ENCODE results near the gene CNNM1. TPM values are rescaled to one million over a fixed set of nuclear protein-coding genes. Genes with fewer than 3 reads are reported as not detected.

CNNM1 gene
- total RNA-seq, 1 donor from 2014 or later, result 2.5 TPM

DNA sequence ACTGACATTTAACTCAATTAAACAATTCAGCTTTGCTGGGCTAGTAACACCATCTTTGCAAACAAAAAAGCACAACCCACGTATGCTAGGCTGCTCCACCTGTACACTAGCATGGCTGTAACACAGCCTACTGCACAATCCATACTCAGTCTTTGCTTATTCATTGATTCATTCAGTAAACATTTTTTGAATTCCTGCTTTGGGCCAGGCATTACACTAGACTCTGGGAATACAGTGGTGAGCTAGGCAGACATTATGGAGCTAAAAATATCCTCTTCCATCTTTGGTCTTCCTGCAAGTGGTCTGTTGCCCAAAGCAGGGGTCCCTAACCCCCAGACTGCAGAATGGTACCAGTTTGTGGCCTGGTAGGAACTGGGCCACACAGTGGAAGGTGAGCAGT lies 9.9 kb downstream of the CNNM1 start:
- TF ChIP-seq EZH2 (IDR thresholded peaks at IDR 0.05; ENCODE audit: insufficient read depth, low read length), result no peak
- TF ChIP-seq, protein P1, sequence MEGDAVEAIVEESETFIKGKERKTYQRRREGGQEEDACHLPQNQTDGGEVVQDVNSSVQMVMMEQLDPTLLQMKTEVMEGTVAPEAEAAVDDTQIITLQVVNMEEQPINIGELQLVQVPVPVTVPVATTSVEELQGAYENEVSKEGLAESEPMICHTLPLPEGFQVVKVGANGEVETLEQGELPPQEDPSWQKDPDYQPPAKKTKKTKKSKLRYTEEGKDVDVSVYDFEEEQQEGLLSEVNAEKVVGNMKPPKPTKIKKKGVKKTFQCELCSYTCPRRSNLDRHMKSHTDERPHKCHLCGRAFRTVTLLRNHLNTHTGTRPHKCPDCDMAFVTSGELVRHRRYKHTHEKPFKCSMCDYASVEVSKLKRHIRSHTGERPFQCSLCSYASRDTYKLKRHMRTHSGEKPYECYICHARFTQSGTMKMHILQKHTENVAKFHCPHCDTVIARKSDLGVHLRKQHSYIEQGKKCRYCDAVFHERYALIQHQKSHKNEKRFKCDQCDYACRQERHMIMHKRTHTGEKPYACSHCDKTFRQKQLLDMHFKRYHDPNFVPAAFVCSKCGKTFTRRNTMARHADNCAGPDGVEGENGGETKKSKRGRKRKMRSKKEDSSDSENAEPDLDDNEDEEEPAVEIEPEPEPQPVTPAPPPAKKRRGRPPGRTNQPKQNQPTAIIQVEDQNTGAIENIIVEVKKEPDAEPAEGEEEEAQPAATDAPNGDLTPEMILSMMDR (IDR thresholded peaks at IDR 0.05; ENCODE audit: insufficient read depth, low read depth, low read length), result no peak
- H2AFZ ChIP-seq (ENCODE audit: low read depth, low read length), result no peak overlapping the region
- H3K27ac ChIP-seq (ENCODE audit: low read depth, low read length), result no peak overlapping the region
- FAIRE-seq, result peak; percentile 13
- H4K20me1 ChIP-seq (ENCODE audit: insufficient read depth, low read length), result no peaks in the 10 kb centered on the region
- no peak overlapping the region for H3K4me3 ChIP-seq (ENCODE audit: insufficient read depth, low read depth, low read length)
- H3K9ac ChIP-seq (ENCODE audit: low read length), result no peak overlapping the region
- Mint-ChIP-seq H3K4me1 (ENCODE audit: low read depth, unreplicated experiment) (peaks cover 19% of the 10 kb centered on the region), H3K36me3 (ENCODE audit: low read depth, unreplicated experiment) (no peaks in the 10 kb centered on the region), H3K4me3 (ENCODE audit: unreplicated experiment) (no peak overlapping the region), H3K27me3 (ENCODE audit: low read depth, unreplicated experiment) (no peaks in the 10 kb centered on the region), H3K27ac (ENCODE audit: unreplicated experiment) (peak overlapping the region; percentile 90), H3K9me3 (ENCODE audit: unreplicated experiment) (no peaks in the 10 kb centered on the region)
- peak; percentile 30 for DNase-seq (ENCODE audit: low read depth)
- no peaks in the 10 kb centered on the region for H3K9me3 ChIP-seq (ENCODE audit: insufficient read depth, low read depth, low read length)
- no peaks in the 10 kb centered on the region for H3K36me3 ChIP-seq (ENCODE audit: insufficient read depth, low read length)
- no peaks in the 10 kb centered on the region for H3K27me3 ChIP-seq (ENCODE audit: insufficient read depth, low read length)
- H3K4me2 ChIP-seq (ENCODE audit: low read length), result no peak overlapping the region
- no peaks in the 10 kb centered on the region for H3K79me2 ChIP-seq (ENCODE audit: insufficient read depth, low read length)
- H3K4me1 ChIP-seq (ENCODE audit: insufficient read depth, low read length), result no peaks in the 10 kb centered on the region

DNA sequence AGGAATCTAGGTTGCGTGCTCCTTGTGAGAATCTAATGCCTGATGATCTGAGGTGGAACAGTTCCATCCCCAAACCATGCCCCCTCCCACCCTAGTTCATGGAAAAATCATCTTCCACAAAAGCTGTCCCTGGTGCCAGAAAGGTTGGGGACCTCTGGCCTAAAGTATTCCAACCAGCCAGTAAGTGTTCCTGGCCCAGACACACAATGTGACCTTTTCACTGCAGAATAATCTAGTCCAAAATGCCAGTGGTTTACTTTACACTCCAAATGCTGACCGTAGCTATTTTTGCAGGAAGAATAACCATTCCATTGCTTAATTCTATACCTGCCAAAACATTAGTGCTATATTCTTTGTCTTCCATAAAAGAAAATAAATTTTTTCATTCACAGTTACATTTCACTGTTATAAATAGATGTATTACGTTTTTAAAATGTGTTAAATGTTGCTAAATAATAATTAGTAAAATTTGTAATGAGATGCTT lies 10.4 kb downstream of the CNNM1 start:
- H3K27ac ChIP-seq (ENCODE audit: low read depth, low read length), result no peak overlapping the region
- H3K9me3 Mint-ChIP-seq (ENCODE audit: unreplicated experiment), result no peaks in the 10 kb centered on the region
- H3K36me3 Mint-ChIP-seq (ENCODE audit: low read depth, unreplicated experiment), result peaks cover 1% of the 10 kb centered on the region
- H3K4me3 ChIP-seq (ENCODE audit: insufficient read depth, low read depth, low read length), result no peak overlapping the region
- no peak overlapping the region for H3K4me3 Mint-ChIP-seq (ENCODE audit: unreplicated experiment)
- no peak overlapping the region for H2AFZ ChIP-seq (ENCODE audit: low read depth, low read length)
- FAIRE-seq (no peak), DNase-seq (ENCODE audit: low read depth) (no peak)
- H3K4me1 ChIP-seq (ENCODE audit: insufficient read depth, low read length), result no peaks in the 10 kb centered on the region
- no peaks in the 10 kb centered on the region for H4K20me1 ChIP-seq (ENCODE audit: insufficient read depth, low read length)
- no peaks in the 10 kb centered on the region for H3K9me3 ChIP-seq (ENCODE audit: insufficient read depth, low read depth, low read length)
- no peak overlapping the region for H3K4me2 ChIP-seq (ENCODE audit: low read length)
- H3K4me1 Mint-ChIP-seq (ENCODE audit: low read depth, unreplicated experiment), result peaks cover 19% of the 10 kb centered on the region
- H3K9ac ChIP-seq (ENCODE audit: low read length), result no peak overlapping the region
- H3K79me2 ChIP-seq (ENCODE audit: insufficient read depth, low read length), result no peaks in the 10 kb centered on the region
- no peaks in the 10 kb centered on the region for H3K36me3 ChIP-seq (ENCODE audit: insufficient read depth, low read length)
- no peaks in the 10 kb centered on the region for H3K27me3 ChIP-seq (ENCODE audit: insufficient read depth, low read length)
- H3K27ac Mint-ChIP-seq (ENCODE audit: unreplicated experiment), result peak overlapping the region; percentile 90
- H3K27me3 Mint-ChIP-seq (ENCODE audit: low read depth, unreplicated experiment), result no peaks in the 10 kb centered on the region
- TF ChIP-seq, protein P1 (IDR thresholded peaks at IDR 0.05; ENCODE audit: insufficient read depth, low read depth, low read length), result no peak
- no peak for TF ChIP-seq EZH2 (IDR thresholded peaks at IDR 0.05; ENCODE audit: insufficient read depth, low read length)

DNA sequence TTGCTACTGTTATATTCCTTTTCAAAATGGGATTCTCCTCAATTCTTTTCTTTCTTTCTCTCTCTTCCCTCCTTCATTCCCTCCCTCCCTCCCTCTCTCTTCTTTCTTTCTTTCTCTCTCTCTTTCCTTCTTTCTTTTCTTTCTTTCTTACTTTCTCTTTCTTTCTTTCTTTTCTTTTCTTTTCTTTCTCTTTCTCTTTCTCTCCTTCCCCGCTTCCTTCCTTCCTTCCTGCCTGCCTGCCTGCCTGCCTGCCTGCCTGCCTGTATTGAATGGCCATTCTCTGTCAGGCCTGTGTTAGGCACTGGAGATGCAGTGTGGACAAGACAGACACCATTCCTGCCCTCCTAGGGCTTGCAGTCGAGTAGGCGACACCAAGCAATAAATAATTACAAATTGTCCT lies 11.5 kb downstream of the CNNM1 start:
- FAIRE-seq, result no peak

More for the DNA sequence above, 11.5 kb downstream of the CNNM1 start:
- Histone ChIP-seq H3K27ac (ENCODE audit: low read depth, low read length) (no peak overlapping the region), H3K4me1 (ENCODE audit: insufficient read depth, low read length) (peaks cover 3% of the 10 kb centered on the region), H3K9me3 (ENCODE audit: insufficient read depth, low read depth, low read length) (no peaks in the 10 kb centered on the region), H3K4me2 (ENCODE audit: low read length) (no peak overlapping the region), H2AFZ (ENCODE audit: low read depth, low read length) (no peak overlapping the region), H3K79me2 (ENCODE audit: insufficient read depth, low read length) (no peaks in the 10 kb centered on the region), H3K36me3 (ENCODE audit: insufficient read depth, low read length) (no peaks in the 10 kb centered on the region), H3K4me3 (ENCODE audit: insufficient read depth, low read depth, low read length) (no peak overlapping the region), H4K20me1 (ENCODE audit: insufficient read depth, low read length) (no peaks in the 10 kb centered on the region), H3K27me3 (ENCODE audit: insufficient read depth, low read length) (no peaks in the 10 kb centered on the region), H3K9ac (ENCODE audit: low read length) (no peak overlapping the region)
- H3K4me3 Mint-ChIP-seq (ENCODE audit: unreplicated experiment), result no peak overlapping the region
- H3K36me3 Mint-ChIP-seq (ENCODE audit: low read depth, unreplicated experiment), result peaks cover 1% of the 10 kb centered on the region
- no peaks in the 10 kb centered on the region for H3K9me3 Mint-ChIP-seq (ENCODE audit: unreplicated experiment)
- no peak for DNase-seq (ENCODE audit: low read depth)
- peaks cover 25% of the 10 kb centered on the region for H3K4me1 Mint-ChIP-seq (ENCODE audit: low read depth, unreplicated experiment)
- no peaks in the 10 kb centered on the region for H3K27me3 Mint-ChIP-seq (ENCODE audit: low read depth, unreplicated experiment)
- TF ChIP-seq, protein P1 (IDR thresholded peaks at IDR 0.05; ENCODE audit: insufficient read depth, low read depth, low read length), result no peak
- TF ChIP-seq EZH2 (IDR thresholded peaks at IDR 0.05; ENCODE audit: insufficient read depth, low read length), result no peak
- H3K27ac Mint-ChIP-seq (ENCODE audit: unreplicated experiment), result no peak overlapping the region

Measured in astrocyte (in vitro differentiated cells and primary cell).